ENCODE data around the gene EYS.
"Not testable (repeated sequence)": the region's sequence is repeated elsewhere in the genome, so short reads cannot be mapped to it uniquely, and the experiment has no call there.

EYS gene

GRCh38 chr6:63947792-63948529 is 1759.1 kb downstream of the EYS start:
- ATAC-seq = no peak
- no peaks in the 10 kb centered on the region for H3K4me1 Mint-ChIP-seq
- no peak overlapping the region for H3K4me3 Mint-ChIP-seq
- H3K27ac Mint-ChIP-seq = no peak overlapping the region
- peaks cover 0 to 4% of the 10 kb centered on the region in 2 donors for H3K9me3 Mint-ChIP-seq
- no peak for DNase-seq
- H3K27me3 Mint-ChIP-seq = no peaks in the 10 kb centered on the region

GRCh38 chr6:63945987-63946386 is 1761.0 kb downstream of the EYS start:
- Mint-ChIP-seq H3K27ac (no peak overlapping the region), H3K4me1 (no peaks in the 10 kb centered on the region), H3K9me3 (peaks cover 0 to 4% of the 10 kb centered on the region in 2 donors), H3K27me3 (no peaks in the 10 kb centered on the region), H3K4me3 (no peak overlapping the region)
- no peak for ATAC-seq
- DNase-seq = no peak

GRCh38 chr6:63943826-63944225 is 1763.2 kb downstream of the EYS start:
- no peaks in the 10 kb centered on the region for H3K4me1 Mint-ChIP-seq
- ATAC-seq = no peak
- peaks cover 0 to 4% of the 10 kb centered on the region in 2 donors for H3K9me3 Mint-ChIP-seq
- no peak overlapping the region for H3K27ac Mint-ChIP-seq
- H3K4me3 Mint-ChIP-seq = no peak overlapping the region
- H3K27me3 Mint-ChIP-seq = no peaks in the 10 kb centered on the region
- DNase-seq = no peak

- Mint-ChIP-seq H3K9me3 (peaks cover 0 to 4% of the 10 kb centered on the region in 2 donors), H3K4me3 (no peak overlapping the region), H3K27ac (no peak overlapping the region), H3K27me3 (no peaks in the 10 kb centered on the region), H3K4me1 (no peaks in the 10 kb centered on the region)
- DNase-seq = no peak
- ATAC-seq = no peak
Observed at GRCh38 chr6:63941747-63942470, 1765.1 kb downstream of the EYS start.

GRCh38 chr6:63940056-63940455 is 1767.0 kb downstream of the EYS start:
- no peaks in the 10 kb centered on the region for H3K27me3 Mint-ChIP-seq
- peaks cover 0 to 3% of the 10 kb centered on the region in 2 donors for H3K9me3 Mint-ChIP-seq
- no peak overlapping the region for H3K27ac Mint-ChIP-seq
- DNase-seq (no peak), ATAC-seq (no peak)
- no peaks in the 10 kb centered on the region for H3K4me1 Mint-ChIP-seq
- H3K4me3 Mint-ChIP-seq = no peak overlapping the region

GRCh38 chr6:63936399-63936798 is 1770.6 kb downstream of the EYS start:
- Mint-ChIP-seq H3K4me3 (no peak overlapping the region), H3K27ac (no peak overlapping the region)
- no peak for ATAC-seq

GRCh38 chr6:63935732-63936131 is 1771.3 kb downstream of the EYS start:
- no peaks in the 10 kb centered on the region for H3K9me3 Mint-ChIP-seq
- peak overlapping the region in 1 of 2 donors; percentile 29 for H3K27ac Mint-ChIP-seq
- H3K4me1 Mint-ChIP-seq = no peaks in the 10 kb centered on the region
- DNase-seq (no peak), ATAC-seq (no peak)
- no peak overlapping the region for H3K4me3 Mint-ChIP-seq
- H3K27me3 Mint-ChIP-seq = no peaks in the 10 kb centered on the region

More at GRCh38 chr6:63936399-63936798, 1770.6 kb downstream of the EYS start:
- no peak for DNase-seq
- Mint-ChIP-seq H3K9me3 (no peaks in the 10 kb centered on the region), H3K4me1 (no peaks in the 10 kb centered on the region), H3K27me3 (no peaks in the 10 kb centered on the region)

GRCh38 chr6:63933948-63934347 is 1773.1 kb downstream of the EYS start:
- H3K4me3 Mint-ChIP-seq, H3K9me3 Mint-ChIP-seq, ATAC-seq, DNase-seq, H3K27ac Mint-ChIP-seq, H3K27me3 Mint-ChIP-seq, H3K4me1 Mint-ChIP-seq: not testable (repeated sequence)

- H3K4me3 Mint-ChIP-seq = no peak overlapping the region
- no peak for ATAC-seq
Observed at GRCh38 chr6:63930848-63931247, 1776.2 kb downstream of the EYS start.

GRCh38 chr6:63929111-63929510 is 1777.9 kb downstream of the EYS start:
- no peak for DNase-seq
- Mint-ChIP-seq H3K9me3 (no peaks in the 10 kb centered on the region), H3K4me3 (no peak overlapping the region), H3K27me3 (peaks cover 5% of the 10 kb centered on the region), H3K27ac (no peak overlapping the region), H3K4me1 (no peaks in the 10 kb centered on the region)
- no peak for ATAC-seq

More at GRCh38 chr6:63930848-63931247, 1776.2 kb downstream of the EYS start:
- H3K4me1 Mint-ChIP-seq = no peaks in the 10 kb centered on the region
- no peak overlapping the region for H3K27ac Mint-ChIP-seq
- no peaks in the 10 kb centered on the region for H3K9me3 Mint-ChIP-seq
- no peaks in the 10 kb centered on the region for H3K27me3 Mint-ChIP-seq
- DNase-seq = no peak

- Mint-ChIP-seq H3K27me3 (peaks cover 9% of the 10 kb centered on the region), H3K4me3 (no peak overlapping the region), H3K9me3 (no peaks in the 10 kb centered on the region), H3K4me1 (no peaks in the 10 kb centered on the region), H3K27ac (no peak overlapping the region)
- DNase-seq = no peak
- no peak for ATAC-seq
Observed at GRCh38 chr6:63928613-63929012, 1778.4 kb downstream of the EYS start.

- Mint-ChIP-seq H3K27me3 (peaks cover 9% of the 10 kb centered on the region), H3K4me1 (no peaks in the 10 kb centered on the region), H3K27ac (no peak overlapping the region), H3K9me3 (no peaks in the 10 kb centered on the region), H3K4me3 (no peak overlapping the region)
- ATAC-seq (no peak), DNase-seq (no peak)
Observed at GRCh38 chr6:63926950-63927927, 1779.8 kb downstream of the EYS start.

- Mint-ChIP-seq H3K27ac (no peak overlapping the region), H3K4me3 (no peak overlapping the region), H3K9me3 (no peaks in the 10 kb centered on the region), H3K4me1 (no peaks in the 10 kb centered on the region), H3K27me3 (peaks cover 9% of the 10 kb centered on the region)
- no peak for ATAC-seq
- no peak for DNase-seq
Observed at GRCh38 chr6:63926258-63926780, 1780.7 kb downstream of the EYS start.

GRCh38 chr6:63923139-63923739 is 1783.8 kb downstream of the EYS start:
- no peaks in the 10 kb centered on the region for H3K4me1 Mint-ChIP-seq
- H3K27me3 Mint-ChIP-seq = peaks cover 9% of the 10 kb centered on the region
- H3K4me3 Mint-ChIP-seq = no peak overlapping the region
- no peak overlapping the region for H3K27ac Mint-ChIP-seq
- no peaks in the 10 kb centered on the region for H3K9me3 Mint-ChIP-seq
- no peak for ATAC-seq
- no peak for DNase-seq

GRCh38 chr6:63919556-63920110 is 1787.4 kb downstream of the EYS start:
- ATAC-seq = no peak
- H3K9me3 Mint-ChIP-seq = no peaks in the 10 kb centered on the region
- peaks cover 9% of the 10 kb centered on the region for H3K27me3 Mint-ChIP-seq
- no peak overlapping the region for H3K27ac Mint-ChIP-seq
- H3K4me3 Mint-ChIP-seq = no peak overlapping the region
- DNase-seq = no peak
- H3K4me1 Mint-ChIP-seq = no peaks in the 10 kb centered on the region
